ENCODE results near the gene INSL3. TPM values are rescaled to one million over a fixed set of nuclear protein-coding genes. Genes with fewer than 3 reads are reported as not detected.
"Not testable (repeated sequence)": the region's sequence is repeated elsewhere in the genome, so short reads cannot be mapped to it uniquely, and the experiment has no call there.

Gene INSL3
- total RNA-seq, 1 experiment from 2014 or later, result not detected

- peak; percentile 69 for DNase-seq (ENCODE audit: low read depth)
Observed at GRCh38 chr19:17784201-17785008, 36.9 kb downstream of the INSL3 start.

DNA sequence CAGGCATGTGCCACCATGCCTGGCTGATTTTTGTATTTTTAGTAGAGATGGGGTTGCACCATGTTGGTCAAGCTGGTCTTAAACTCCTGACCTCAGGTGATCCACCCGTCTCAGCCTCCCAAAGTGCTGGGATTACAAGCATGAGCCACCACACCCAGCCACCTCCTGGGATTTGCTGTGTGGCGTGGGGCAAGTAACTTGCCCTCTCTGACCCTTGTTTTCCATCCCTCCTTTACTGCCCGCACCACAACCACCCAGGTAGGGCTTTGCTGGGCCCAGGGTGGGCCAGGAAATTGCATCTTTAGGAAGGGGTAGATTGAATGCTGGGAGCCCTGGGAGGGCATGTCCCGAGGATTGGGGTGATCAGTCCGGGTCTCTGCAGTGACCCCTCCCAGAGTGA, 37.6 kb downstream of the INSL3 start:
- not testable (repeated sequence) for DNase-seq (ENCODE audit: low read depth)

DNA sequence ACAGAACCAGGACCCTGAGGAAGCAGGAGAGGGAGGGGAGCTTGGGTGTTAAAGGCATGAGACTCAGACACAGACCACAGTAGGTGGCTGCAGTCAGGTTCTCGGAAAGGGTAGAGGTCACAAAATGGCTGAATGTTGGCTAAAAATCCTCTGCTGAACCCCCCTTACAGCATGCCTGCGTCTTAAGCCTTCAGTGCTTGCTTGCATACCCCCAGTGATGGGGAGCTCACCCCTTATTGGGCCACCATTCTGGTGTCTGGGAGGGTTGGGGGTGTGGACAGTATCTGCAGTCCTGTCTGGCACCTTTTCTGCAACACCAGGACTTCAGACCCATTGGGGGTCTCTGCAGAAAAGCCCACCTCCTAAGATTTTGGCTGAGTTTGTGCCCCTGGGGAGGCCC, 40.5 kb downstream of the INSL3 start:
- no peak for DNase-seq (ENCODE audit: low read depth)

- no peak for DNase-seq (ENCODE audit: low read depth)
Observed at GRCh38 chr19:17778968-17779929, 42.1 kb downstream of the INSL3 start.

GRCh38 chr19:17778251-17778967, 42.9 kb downstream of the INSL3 start:
- no peak for DNase-seq (ENCODE audit: low read depth)

GRCh38 chr19:17777840-17778239, 43.5 kb downstream of the INSL3 start:
- DNase-seq (ENCODE audit: low read depth), result not testable (repeated sequence)

DNA sequence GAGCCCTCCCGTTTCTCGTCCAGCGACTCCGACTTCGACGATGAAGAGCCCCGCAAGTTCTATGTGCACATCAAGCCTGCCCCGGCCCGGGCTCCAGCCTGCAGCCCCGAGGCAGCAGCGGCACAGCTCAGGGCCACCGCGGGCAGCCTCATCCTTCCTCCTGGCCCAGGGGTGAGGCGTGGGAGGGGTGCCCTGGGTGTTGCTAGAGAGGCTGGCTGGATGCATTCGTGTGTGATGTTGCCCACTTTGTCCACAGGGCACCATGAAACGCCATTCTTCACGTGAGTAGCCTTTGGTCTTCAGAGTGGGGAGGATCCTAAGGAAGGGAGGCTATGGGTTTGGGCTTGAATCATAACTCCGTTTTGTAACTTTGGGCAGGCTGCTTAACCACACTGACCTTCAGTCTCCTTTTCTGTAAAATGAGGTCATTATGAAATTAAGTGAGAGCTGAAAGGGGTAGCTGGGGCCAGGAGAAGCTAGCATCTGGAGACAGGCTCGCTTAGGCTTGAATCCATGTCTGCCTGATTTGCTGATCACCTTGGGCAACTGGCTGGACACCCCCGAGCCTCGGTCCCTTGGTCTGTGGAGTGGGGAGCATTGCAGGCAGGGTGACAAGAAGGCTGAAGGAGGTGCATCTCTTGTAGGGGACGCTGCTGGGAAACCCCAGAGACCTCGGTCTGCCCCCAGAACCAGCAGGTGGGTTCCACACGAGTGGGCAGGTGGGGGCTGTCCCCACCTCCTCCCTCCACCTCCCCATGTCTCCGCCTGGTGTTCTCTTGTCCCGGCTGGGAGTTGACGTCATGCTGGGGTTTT, 45.1 kb downstream of the INSL3 start:
- DNase-seq (ENCODE audit: low read depth), result no peak

DNA sequence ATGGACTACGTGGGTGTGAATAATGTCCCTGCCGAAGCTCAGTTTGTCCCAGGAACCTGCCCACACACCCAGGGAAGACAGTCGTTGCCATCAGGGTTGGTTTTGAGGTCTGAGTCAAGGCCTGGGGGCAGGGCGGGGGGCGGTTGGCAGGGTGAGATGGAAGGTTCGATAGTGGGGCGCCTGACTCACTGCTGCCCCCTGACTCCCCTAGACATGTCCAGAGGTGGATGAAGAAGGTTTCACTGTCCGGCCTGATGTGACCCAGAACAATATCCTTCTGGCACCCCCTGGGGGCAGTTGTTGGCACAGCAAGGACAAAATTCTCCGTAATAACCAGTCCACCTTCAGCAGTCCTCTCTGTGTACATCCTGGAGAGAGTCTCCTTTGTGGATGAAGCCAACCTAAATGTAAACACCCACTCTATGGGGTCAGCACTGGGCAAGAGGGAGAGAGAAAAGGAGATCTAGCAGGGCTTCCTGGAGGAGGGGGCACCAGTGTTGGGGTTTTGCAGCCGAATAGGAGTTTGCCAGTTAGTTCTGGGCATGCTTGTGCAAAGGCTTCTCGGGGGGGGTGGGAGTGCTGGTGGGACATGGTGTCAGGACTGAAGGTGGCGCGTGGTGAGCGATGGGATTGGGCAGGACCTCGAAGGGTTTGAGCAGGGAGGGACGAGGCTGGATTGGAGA, 45.9 kb downstream of the INSL3 start:
- DNase-seq (ENCODE audit: low read depth), result no peak

GRCh38 chr19:17772172-17772571, 49.1 kb downstream of the INSL3 start:
- DNase-seq (ENCODE audit: low read depth), result peak; percentile 49

- no peak for DNase-seq (ENCODE audit: low read depth)
Observed at GRCh38 chr19:17770613-17771012, 50.7 kb downstream of the INSL3 start.

- no peak for DNase-seq (ENCODE audit: low read depth)
Observed at GRCh38 chr19:17767559-17767958, 53.8 kb downstream of the INSL3 start.

GRCh38 chr19:17766543-17767131, 54.7 kb downstream of the INSL3 start:
- DNase-seq (ENCODE audit: low read depth), result peak; percentile 86

Other genes starting within 250 kb of the INSL3 start
- 0.05 TPM in 1 of 2 replicates, not detected in the other for gene UNC13A, start 133.2 kb downstream of the INSL3 start, total RNA-seq (2014; rRNA removed; shearing (Covaris generic))
- gene MAP1S, start 102.0 kb downstream of the INSL3 start, total RNA-seq (2014; rRNA removed; shearing (Covaris generic)), result 16.8 and 17.0 TPM in 2 replicates
- 0.20 and 2.1 TPM in 2 replicates for gene FCHO1, start 70.0 kb downstream of the INSL3 start, total RNA-seq (2014; rRNA removed; shearing (Covaris generic))
- gene B3GNT3, start 26.4 kb downstream of the INSL3 start, total RNA-seq (2014; rRNA removed; shearing (Covaris generic)), result 0.20 TPM in 1 of 2 replicates, not detected in the other
- gene JAK3, start 26.5 kb upstream of the INSL3 start, total RNA-seq (2014; rRNA removed; shearing (Covaris generic)), result 0.39 and 0.71 TPM in 2 replicates
- gene RPL18A, start 38.4 kb upstream of the INSL3 start, total RNA-seq (2014; rRNA removed; shearing (Covaris generic)), result 622 and 685 TPM in 2 replicates
- not detected in 2 replicates for gene SLC5A5, start 50.4 kb upstream of the INSL3 start, total RNA-seq (2014; rRNA removed; shearing (Covaris generic))
- 31.3 and 36.8 TPM in 2 replicates for gene CCDC124, start 111.5 kb upstream of the INSL3 start, total RNA-seq (2014; rRNA removed; shearing (Covaris generic))
- 0.07 TPM in 1 of 2 replicates, not detected in the other for gene KCNN1, start 145.6 kb upstream of the INSL3 start, total RNA-seq (2014; rRNA removed; shearing (Covaris generic))
- gene ARRDC2, start 186.7 kb upstream of the INSL3 start, total RNA-seq (2014; rRNA removed; shearing (Covaris generic)), result 9.4 and 12.8 TPM in 2 replicates